ENCODE results near the gene CAMK4.

CAMK4 gene

DNA sequence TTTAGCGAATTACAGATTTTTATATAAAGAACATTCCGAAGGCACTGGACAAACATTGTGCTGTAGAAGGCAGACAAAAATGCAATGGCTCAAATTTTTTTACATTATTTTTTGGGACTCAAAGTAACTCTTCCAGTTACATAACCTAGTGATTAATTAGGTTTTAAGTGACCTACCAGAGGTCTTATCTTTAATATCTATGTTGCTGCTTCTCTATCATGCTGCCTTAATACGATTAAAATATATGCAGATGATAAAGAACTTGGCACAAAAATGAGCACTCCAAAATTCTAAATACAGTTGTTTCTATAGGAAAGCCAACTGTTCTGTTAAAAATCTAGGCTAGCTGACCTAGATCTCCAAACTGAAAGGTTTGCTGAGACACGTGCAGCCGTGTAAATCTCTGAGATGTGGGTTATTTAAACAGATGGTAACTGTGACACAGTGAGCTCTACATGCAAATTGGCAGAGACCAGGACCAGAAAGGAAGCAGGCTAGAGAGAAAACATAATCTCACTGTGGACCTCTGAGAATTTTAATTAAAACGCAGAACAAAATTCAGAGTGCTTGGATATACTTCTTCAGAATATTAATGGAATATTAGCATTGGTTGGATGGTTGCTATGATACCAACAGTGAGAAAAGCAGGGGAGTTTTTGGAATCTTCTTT lies 56.2 kb downstream of the CAMK4 start:
- Histone ChIP-seq H2AFZ (ENCODE audit: low read length) (no peak overlapping the region), H3K9ac (ENCODE audit: low read depth, low read length, poor library complexity, severe bottlenecking) (no peak overlapping the region), H3K4me1 (ENCODE audit: insufficient read depth, low read length, poor library complexity, severe bottlenecking) (no peaks in the 10 kb centered on the region), H3K27me3 (ENCODE audit: insufficient read depth, low read length, poor library complexity, severe bottlenecking) (no peaks in the 10 kb centered on the region), H3K79me2 (ENCODE audit: insufficient read depth, low read length) (peaks cover 38% of the 10 kb centered on the region), H3F3A (ENCODE audit: low read depth) (no peaks in the 10 kb centered on the region), H3K4me3 (ENCODE audit: low read length, poor library complexity, severe bottlenecking) (no peak overlapping the region), H3K9me2 (replicated peaks; ENCODE audit: low read depth, low read length) (no peaks in the 10 kb centered on the region), H3K9me3 (ENCODE audit: insufficient read depth, low read depth, low read length) (no peaks in the 10 kb centered on the region), H3K4me2 (ENCODE audit: low read depth, low read length, poor library complexity, severe bottlenecking) (no peak overlapping the region), H3K36me3 (ENCODE audit: insufficient read depth, low read length) (no peaks in the 10 kb centered on the region), H4K20me1 (ENCODE audit: insufficient read depth, low read length, poor library complexity, severe bottlenecking) (no peaks in the 10 kb centered on the region)
- TF ChIP-seq, protein P1, sequence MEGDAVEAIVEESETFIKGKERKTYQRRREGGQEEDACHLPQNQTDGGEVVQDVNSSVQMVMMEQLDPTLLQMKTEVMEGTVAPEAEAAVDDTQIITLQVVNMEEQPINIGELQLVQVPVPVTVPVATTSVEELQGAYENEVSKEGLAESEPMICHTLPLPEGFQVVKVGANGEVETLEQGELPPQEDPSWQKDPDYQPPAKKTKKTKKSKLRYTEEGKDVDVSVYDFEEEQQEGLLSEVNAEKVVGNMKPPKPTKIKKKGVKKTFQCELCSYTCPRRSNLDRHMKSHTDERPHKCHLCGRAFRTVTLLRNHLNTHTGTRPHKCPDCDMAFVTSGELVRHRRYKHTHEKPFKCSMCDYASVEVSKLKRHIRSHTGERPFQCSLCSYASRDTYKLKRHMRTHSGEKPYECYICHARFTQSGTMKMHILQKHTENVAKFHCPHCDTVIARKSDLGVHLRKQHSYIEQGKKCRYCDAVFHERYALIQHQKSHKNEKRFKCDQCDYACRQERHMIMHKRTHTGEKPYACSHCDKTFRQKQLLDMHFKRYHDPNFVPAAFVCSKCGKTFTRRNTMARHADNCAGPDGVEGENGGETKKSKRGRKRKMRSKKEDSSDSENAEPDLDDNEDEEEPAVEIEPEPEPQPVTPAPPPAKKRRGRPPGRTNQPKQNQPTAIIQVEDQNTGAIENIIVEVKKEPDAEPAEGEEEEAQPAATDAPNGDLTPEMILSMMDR (conservative IDR thresholded peaks at IDR 0.05; ENCODE audit: low read length): no peak
- TF ChIP-seq EZH2phosphoT487 (IDR thresholded peaks at IDR 0.05; ENCODE audit: borderline replicate concordance): no peak

DNA sequence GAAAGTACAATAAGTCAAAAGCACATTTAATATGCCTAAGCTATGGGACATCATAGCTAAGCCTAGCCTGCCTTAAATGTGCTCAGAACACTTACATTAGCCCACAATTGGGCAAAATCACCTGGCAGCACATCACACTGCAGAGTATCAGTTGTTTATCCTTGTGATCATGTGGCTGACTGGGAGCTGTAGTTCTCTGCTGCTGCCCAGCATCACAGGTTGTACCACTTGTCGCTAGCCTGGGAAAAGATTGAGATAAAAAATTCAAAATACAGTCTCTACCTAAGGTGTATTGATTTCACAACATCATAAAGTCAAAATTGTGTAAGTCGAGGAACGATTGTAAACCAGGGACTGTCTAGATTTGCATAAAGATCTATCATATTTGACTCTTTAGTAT lies 58.6 kb downstream of the CAMK4 start:
- Histone ChIP-seq H3K9ac (ENCODE audit: low read depth, low read length, poor library complexity, severe bottlenecking) (no peak overlapping the region), H3K9me2 (replicated peaks; ENCODE audit: low read depth, low read length) (no peaks in the 10 kb centered on the region), H3K79me2 (ENCODE audit: insufficient read depth, low read length) (peaks cover 40% of the 10 kb centered on the region; the same call in 1 of the 2 replicates), H3K4me3 (ENCODE audit: low read length, poor library complexity, severe bottlenecking) (no peak overlapping the region), H3K9me3 (ENCODE audit: insufficient read depth, low read depth, low read length) (no peaks in the 10 kb centered on the region), H3K36me3 (ENCODE audit: insufficient read depth, low read length) (no peaks in the 10 kb centered on the region), H3K27me3 (ENCODE audit: insufficient read depth, low read length, poor library complexity, severe bottlenecking) (no peaks in the 10 kb centered on the region), H4K20me1 (ENCODE audit: insufficient read depth, low read length, poor library complexity, severe bottlenecking) (no peaks in the 10 kb centered on the region), H3F3A (ENCODE audit: low read depth) (no peaks in the 10 kb centered on the region), H3K4me1 (ENCODE audit: insufficient read depth, low read length, poor library complexity, severe bottlenecking) (no peaks in the 10 kb centered on the region), H2AFZ (ENCODE audit: low read length) (no peak overlapping the region), H3K4me2 (ENCODE audit: low read depth, low read length, poor library complexity, severe bottlenecking) (no peak overlapping the region)
- TF ChIP-seq, protein P1 (conservative IDR thresholded peaks at IDR 0.05; ENCODE audit: low read length): no peak
- no peak for TF ChIP-seq EZH2phosphoT487 (IDR thresholded peaks at IDR 0.05; ENCODE audit: borderline replicate concordance)

DNA sequence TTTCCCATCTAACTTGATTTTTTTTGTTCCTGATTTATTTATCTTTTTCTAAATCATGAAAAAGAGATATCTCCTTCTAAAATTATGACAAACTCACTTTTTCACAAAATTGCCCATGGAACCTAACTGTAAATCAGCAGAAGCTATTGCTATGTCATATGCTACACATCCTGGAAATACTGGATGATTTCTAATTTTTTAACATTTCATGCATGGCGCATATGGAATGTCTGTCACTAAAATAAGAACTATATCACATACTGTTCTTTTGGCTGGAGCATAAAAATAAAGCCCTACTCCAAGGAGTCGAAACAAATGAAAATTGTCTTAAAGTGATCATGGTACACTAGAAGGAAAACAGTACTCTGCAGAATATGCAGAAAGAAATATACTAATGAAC lies 60.6 kb downstream of the CAMK4 start:
- Histone ChIP-seq H4K20me1 (ENCODE audit: insufficient read depth, low read length, poor library complexity, severe bottlenecking) (no peaks in the 10 kb centered on the region), H3K4me3 (ENCODE audit: low read length, poor library complexity, severe bottlenecking) (no peak overlapping the region), H3K9me3 (ENCODE audit: insufficient read depth, low read depth, low read length) (no peaks in the 10 kb centered on the region), H3K4me2 (ENCODE audit: low read depth, low read length, poor library complexity, severe bottlenecking) (no peak overlapping the region), H3F3A (ENCODE audit: low read depth) (no peaks in the 10 kb centered on the region), H3K9me2 (replicated peaks; ENCODE audit: low read depth, low read length) (no peaks in the 10 kb centered on the region), H3K4me1 (ENCODE audit: insufficient read depth, low read length, poor library complexity, severe bottlenecking) (no peaks in the 10 kb centered on the region), H3K9ac (ENCODE audit: low read depth, low read length, poor library complexity, severe bottlenecking) (no peak overlapping the region), H3K36me3 (ENCODE audit: insufficient read depth, low read length) (no peaks in the 10 kb centered on the region), H3K27me3 (ENCODE audit: insufficient read depth, low read length, poor library complexity, severe bottlenecking) (no peaks in the 10 kb centered on the region), H2AFZ (ENCODE audit: low read length) (no peak overlapping the region), H3K79me2 (ENCODE audit: insufficient read depth, low read length) (peaks cover 30% of the 10 kb centered on the region; the same call in 1 of the 2 replicates)
- TF ChIP-seq EZH2phosphoT487 (IDR thresholded peaks at IDR 0.05; ENCODE audit: borderline replicate concordance): no peak
- TF ChIP-seq, protein P1 (conservative IDR thresholded peaks at IDR 0.05; ENCODE audit: low read length): no peak
